ENCODE data around the gene VDAC1.
A peak's percentile ranks its signal among the peaks of the same experiment; 100 is the strongest.

DNA sequence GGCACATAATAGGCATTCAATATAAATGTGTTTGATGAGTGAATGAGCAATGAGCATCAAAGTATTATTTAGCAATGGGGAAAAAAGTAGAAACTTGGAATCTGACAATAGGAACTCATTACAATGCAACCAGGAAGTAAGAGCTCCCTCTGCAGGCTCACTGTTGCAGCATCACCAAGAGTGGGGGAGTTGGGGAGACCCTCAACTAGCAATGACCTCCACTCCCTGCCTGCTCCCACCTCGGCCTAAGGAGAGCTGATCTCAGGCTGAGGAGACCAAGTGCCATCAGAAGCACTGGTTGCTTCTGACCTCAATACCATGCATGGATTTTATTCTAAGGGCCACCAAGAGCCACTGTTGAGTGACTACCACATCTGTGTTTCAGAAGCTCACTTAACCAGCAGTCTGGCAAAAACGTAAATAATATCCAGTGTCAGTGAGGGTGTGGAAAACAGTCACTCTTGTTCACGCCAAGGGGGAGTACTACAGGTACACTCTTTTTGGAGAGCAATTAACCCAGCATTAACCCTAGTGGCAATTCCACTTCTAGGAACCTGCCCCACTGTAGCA is 8.0 kb downstream of the VDAC1 start:
- TF ChIP-seq EZH2 (IDR thresholded peaks at IDR 0.05; ENCODE audit: borderline replicate concordance): no peak
- TF ChIP-seq, protein P1, sequence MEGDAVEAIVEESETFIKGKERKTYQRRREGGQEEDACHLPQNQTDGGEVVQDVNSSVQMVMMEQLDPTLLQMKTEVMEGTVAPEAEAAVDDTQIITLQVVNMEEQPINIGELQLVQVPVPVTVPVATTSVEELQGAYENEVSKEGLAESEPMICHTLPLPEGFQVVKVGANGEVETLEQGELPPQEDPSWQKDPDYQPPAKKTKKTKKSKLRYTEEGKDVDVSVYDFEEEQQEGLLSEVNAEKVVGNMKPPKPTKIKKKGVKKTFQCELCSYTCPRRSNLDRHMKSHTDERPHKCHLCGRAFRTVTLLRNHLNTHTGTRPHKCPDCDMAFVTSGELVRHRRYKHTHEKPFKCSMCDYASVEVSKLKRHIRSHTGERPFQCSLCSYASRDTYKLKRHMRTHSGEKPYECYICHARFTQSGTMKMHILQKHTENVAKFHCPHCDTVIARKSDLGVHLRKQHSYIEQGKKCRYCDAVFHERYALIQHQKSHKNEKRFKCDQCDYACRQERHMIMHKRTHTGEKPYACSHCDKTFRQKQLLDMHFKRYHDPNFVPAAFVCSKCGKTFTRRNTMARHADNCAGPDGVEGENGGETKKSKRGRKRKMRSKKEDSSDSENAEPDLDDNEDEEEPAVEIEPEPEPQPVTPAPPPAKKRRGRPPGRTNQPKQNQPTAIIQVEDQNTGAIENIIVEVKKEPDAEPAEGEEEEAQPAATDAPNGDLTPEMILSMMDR (IDR thresholded peaks at IDR 0.05; ENCODE audit: poor library complexity): peak; percentile 44
